Activated naive CD4-positive, alpha-beta T cell treated with anti-CD3 and anti-CD28 coated beads, Interleukin-2, amount 50 U/mL, for 16 hours (primary cell): ENCODE data around the gene TLE7.

Experiments used
- DNase-seq: peaks from one replicate; pipeline ENCODE4 v3.0.0-alpha.2; 2020

The TLE7 gene

GRCh38 chr16:71448274-71448866, 6.5 kb upstream of the TLE7 start:
- no peak for DNase-seq

- no peak for DNase-seq
Measured at GRCh38 chr16:71443714-71444113, 1.9 kb upstream of the TLE7 start.

GRCh38 chr16:71441348-71442050, 355 bp downstream of the TLE7 start:
- DNase-seq: peak; percentile 35

GRCh38 chr16:71440669-71441347, 1.0 kb downstream of the TLE7 start:
- DNase-seq: no peak

GRCh38 chr16:71439523-71439922, 2.3 kb downstream of the TLE7 start:
- DNase-seq: no peak

- DNase-seq: no peak
Measured at GRCh38 chr16:71436473-71436872, 5.4 kb downstream of the TLE7 start.

- no peak for DNase-seq
Measured at GRCh38 chr16:71432906-71433305, 8.9 kb downstream of the TLE7 start.

GRCh38 chr16:71431991-71432390, 9.9 kb downstream of the TLE7 start:
- DNase-seq: no peak

- DNase-seq: no peak
Measured at GRCh38 chr16:71431176-71431575, 10.7 kb downstream of the TLE7 start.

- DNase-seq: no peak
Measured at GRCh38 chr16:71430744-71431143, 11.1 kb downstream of the TLE7 start.

- no peak for DNase-seq
Measured at GRCh38 chr16:71429581-71429980, 12.3 kb downstream of the TLE7 start.

- DNase-seq: no peak
Measured at GRCh38 chr16:71428883-71429282, 13.0 kb downstream of the TLE7 start.

GRCh38 chr16:71428385-71428784, 13.5 kb downstream of the TLE7 start:
- DNase-seq: no peak

GRCh38 chr16:71426880-71427615, 14.8 kb downstream of the TLE7 start:
- no peak for DNase-seq

- DNase-seq: no peak
Measured at GRCh38 chr16:71426069-71426879, 15.6 kb downstream of the TLE7 start.

- DNase-seq: no peak
Measured at GRCh38 chr16:71425746-71426068, 16.1 kb downstream of the TLE7 start.

GRCh38 chr16:71424626-71425025, 17.2 kb downstream of the TLE7 start:
- no peak for DNase-seq

- no peak for DNase-seq
Measured at GRCh38 chr16:71423865-71424264, 18.0 kb downstream of the TLE7 start.

GRCh38 chr16:71423016-71423415, 18.8 kb downstream of the TLE7 start:
- DNase-seq: no peak

GRCh38 chr16:71421911-71422310, 19.9 kb downstream of the TLE7 start:
- DNase-seq: no peak

GRCh38 chr16:71414038-71414437, 27.8 kb downstream of the TLE7 start:
- DNase-seq: no peak

GRCh38 chr16:71413341-71413740, 28.5 kb downstream of the TLE7 start:
- DNase-seq: no peak
